GM18511 (cell line): Measurements from ENCODE around the gene TNNI3K.
"Not testable (repeated sequence)": the region's sequence is repeated elsewhere in the genome, so short reads cannot be mapped to it uniquely, and the experiment has no call there.

ENCODE experiments used
- ATAC-seq: cut with Tn5 transposase; IDR thresholded peaks from one replicate; pipeline ENCODE4 v1.9.1; 2021; ENCODE audit warnings: mild to moderate bottlenecking, moderate library complexity; ENCODE audit not compliant: unreplicated experiment

TNNI3K gene

GRCh38 chr1:74235153-74235552 lies at the start of gene TNNI3K:
Gene TNNI3K, plus strand, starts transcription at chr1:74235387. Its CDS starts 65 bp downstream, at chr1:74235452.
- ATAC-seq: no peak

- ATAC-seq: no peak
These were observed 41.3 kb upstream of the TNNI3K start for GRCh38 chr1:74193908-74194307.

- no peak for ATAC-seq
These were observed 39.8 kb upstream of the TNNI3K start for GRCh38 chr1:74195339-74195738.

GRCh38 chr1:74197255-74197654 lies 37.9 kb upstream of the TNNI3K start:
- ATAC-seq: no peak

GRCh38 chr1:74197657-74198552 lies 37.3 kb upstream of the TNNI3K start, which contains the start of the genes FPGT and LRRIQ3:
Gene FPGT, plus strand, starts transcription at chr1:74198242. Its CDS starts 37 bp downstream, at chr1:74198279.
Gene LRRIQ3, minus strand, starts transcription at chr1:74198176. Its CDS starts 14,492 bp downstream, at chr1:74183684.
- ATAC-seq: peak; percentile 95

GRCh38 chr1:74199504-74199903 lies 35.7 kb upstream of the TNNI3K start:
- no peak for ATAC-seq

- ATAC-seq: no peak
These were observed 29.9 kb upstream of the TNNI3K start for GRCh38 chr1:74205266-74205665.

GRCh38 chr1:74215229-74215628 lies 20.0 kb upstream of the TNNI3K start:
- ATAC-seq: no peak

- ATAC-seq: no peak
These were observed 12.5 kb upstream of the TNNI3K start for GRCh38 chr1:74222701-74223100.

GRCh38 chr1:74223453-74223852 lies 11.7 kb upstream of the TNNI3K start:
- no peak for ATAC-seq

- no peak for ATAC-seq
These were observed 1.3 kb downstream of the TNNI3K start for GRCh38 chr1:74236440-74236839.

- ATAC-seq: no peak
These were observed 1.8 kb downstream of the TNNI3K start for GRCh38 chr1:74237035-74237434.

GRCh38 chr1:74237787-74238186 lies 2.6 kb downstream of the TNNI3K start:
- no peak for ATAC-seq

- no peak for ATAC-seq
These were observed 10.1 kb downstream of the TNNI3K start for GRCh38 chr1:74245168-74245772.

GRCh38 chr1:74246315-74246714 lies 11.1 kb downstream of the TNNI3K start:
- ATAC-seq: no peak

GRCh38 chr1:74247881-74248528 lies 12.8 kb downstream of the TNNI3K start:
- ATAC-seq: no peak

GRCh38 chr1:74253243-74253824 lies 18.1 kb downstream of the TNNI3K start:
- ATAC-seq: not testable (repeated sequence)

- ATAC-seq: no peak
These were observed 30.8 kb downstream of the TNNI3K start for GRCh38 chr1:74266001-74266400.

- ATAC-seq: no peak
These were observed 36.3 kb downstream of the TNNI3K start for GRCh38 chr1:74271503-74271902.

- ATAC-seq: no peak
These were observed 45.6 kb downstream of the TNNI3K start for GRCh38 chr1:74280642-74281396.
